Measurements from ENCODE around the gene MND1.

The MND1 gene

GRCh38 chr4:153344131-153345011, at the start of gene MND1:
TSS of gene MND1 (plus strand) at chr4:153344688. CDS start at chr4:153344738, 50 bp downstream.
- no peaks in the 10 kb centered on the region for H3K9me3 Mint-ChIP-seq
- peaks cover 28% of the 10 kb centered on the region for H3K4me1 Mint-ChIP-seq
- DNase-seq (peak; percentile 95), ATAC-seq (peak; percentile 94)
- peak within 1 kb of the TSS; percentile 85 for H3K27ac Mint-ChIP-seq
- H3K36me3 Mint-ChIP-seq (ENCODE audit: low read depth): peaks cover 5% of the 10 kb centered on the region
- peaks cover 12% of the 10 kb centered on the region for H3K27me3 Mint-ChIP-seq
- H3K4me3 Mint-ChIP-seq: peak within 1 kb of the TSS; percentile 92

DNA sequence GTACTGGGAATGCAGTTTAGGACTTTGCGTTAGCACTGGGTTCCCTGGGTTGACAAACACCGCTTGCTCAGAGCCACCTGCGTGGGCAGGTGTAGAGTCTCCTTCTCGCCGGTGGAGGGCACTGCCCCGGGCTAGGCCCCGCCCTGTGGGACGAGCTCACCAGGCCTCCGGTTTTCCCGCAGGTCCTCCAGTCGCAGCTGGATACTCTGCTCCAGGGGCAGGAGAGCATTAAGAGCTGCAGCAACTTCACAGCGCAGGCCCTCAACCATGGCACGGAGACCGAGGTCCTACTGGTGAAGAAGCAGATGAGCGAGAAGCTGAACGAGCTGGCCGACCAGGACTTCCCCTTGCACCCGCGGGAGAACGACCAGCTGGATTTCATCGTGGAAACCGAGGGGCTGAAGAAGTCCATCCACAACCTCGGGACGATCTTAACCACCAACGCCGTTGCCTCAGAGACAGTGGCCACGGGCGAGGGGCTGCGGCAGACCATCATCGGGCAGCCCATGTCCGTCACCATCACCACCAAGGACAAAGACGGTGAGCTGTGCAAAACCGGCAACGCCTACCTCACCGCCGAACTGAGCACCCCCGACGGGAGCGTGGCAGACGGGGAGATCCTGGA, 49.2 kb upstream of the MND1 start:
- no peak for DNase-seq
- H3K9me3 Mint-ChIP-seq: peaks cover 13% of the 10 kb centered on the region
- no peaks in the 10 kb centered on the region for H3K36me3 Mint-ChIP-seq (ENCODE audit: low read depth)
- H3K27ac Mint-ChIP-seq: no peak overlapping the region
- no peaks in the 10 kb centered on the region for H3K4me1 Mint-ChIP-seq
- H3K4me3 Mint-ChIP-seq: no peak overlapping the region
- no peaks in the 10 kb centered on the region for H3K27me3 Mint-ChIP-seq
- ATAC-seq: no peak

DNA sequence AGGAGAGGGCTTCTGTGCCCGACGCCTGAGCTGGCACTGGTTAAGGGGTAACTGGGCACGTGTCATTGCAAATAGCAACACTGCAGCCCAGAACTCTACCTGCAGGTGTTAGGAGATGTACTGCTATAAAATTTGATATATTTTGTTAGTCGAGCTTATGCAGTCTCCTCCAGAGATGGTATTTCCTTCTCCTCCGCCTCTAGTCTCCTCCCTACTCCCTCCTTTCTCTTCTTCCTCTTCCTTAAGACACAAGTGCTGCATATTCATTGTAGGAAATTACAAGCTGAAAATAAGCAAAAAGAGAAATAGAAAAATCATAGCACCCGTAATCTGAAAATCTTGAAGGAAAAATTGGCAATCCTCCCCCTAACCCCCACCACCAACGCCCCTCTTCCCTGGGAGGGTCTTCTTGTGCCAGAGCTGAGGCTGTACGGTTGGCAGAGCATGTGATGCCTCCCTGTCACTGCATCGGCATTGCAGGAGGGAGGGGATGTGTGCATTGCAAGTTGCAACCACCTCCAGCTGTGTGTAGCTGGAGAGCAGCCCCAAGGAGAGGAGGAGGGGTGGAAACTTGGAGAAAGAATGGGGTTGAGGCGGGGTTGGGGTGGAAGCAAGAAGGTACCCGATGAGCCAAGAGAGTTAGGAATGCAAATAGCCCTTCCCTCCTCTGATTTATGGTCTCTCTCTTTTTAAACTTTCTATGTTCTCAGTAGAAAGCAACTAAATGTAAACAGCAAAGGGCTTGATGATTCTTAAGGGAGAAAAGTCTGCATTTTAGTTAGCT, 48.3 kb upstream of the MND1 start:
- H3K27ac Mint-ChIP-seq: no peak overlapping the region
- no peaks in the 10 kb centered on the region for H3K4me1 Mint-ChIP-seq
- H3K9me3 Mint-ChIP-seq: peaks cover 14% of the 10 kb centered on the region
- peaks cover under 1% of the 10 kb centered on the region for H3K36me3 Mint-ChIP-seq (ENCODE audit: low read depth)
- H3K4me3 Mint-ChIP-seq: no peak overlapping the region
- no peak for ATAC-seq
- no peaks in the 10 kb centered on the region for H3K27me3 Mint-ChIP-seq
- DNase-seq: no peak

GRCh38 chr4:153297116-153297515, 47.4 kb upstream of the MND1 start:
- no peaks in the 10 kb centered on the region for H3K27me3 Mint-ChIP-seq
- no peaks in the 10 kb centered on the region for H3K4me1 Mint-ChIP-seq
- peaks cover 3% of the 10 kb centered on the region for H3K36me3 Mint-ChIP-seq (ENCODE audit: low read depth)
- peaks cover 14% of the 10 kb centered on the region for H3K9me3 Mint-ChIP-seq
- no peak overlapping the region for H3K4me3 Mint-ChIP-seq
- H3K27ac Mint-ChIP-seq: no peak overlapping the region
- DNase-seq (no peak), ATAC-seq (no peak)

- Mint-ChIP-seq H3K36me3 (ENCODE audit: low read depth) (no peaks in the 10 kb centered on the region), H3K27ac (no peak overlapping the region), H3K27me3 (no peaks in the 10 kb centered on the region), H3K4me1 (no peaks in the 10 kb centered on the region), H3K4me3 (no peak overlapping the region), H3K9me3 (no peaks in the 10 kb centered on the region)
- ATAC-seq (no peak), DNase-seq (no peak)
These were observed 33.7 kb upstream of the MND1 start for GRCh38 chr4:153310793-153311192.

- Mint-ChIP-seq H3K36me3 (ENCODE audit: low read depth) (no peaks in the 10 kb centered on the region), H3K27ac (no peak overlapping the region), H3K9me3 (no peaks in the 10 kb centered on the region), H3K4me3 (no peak overlapping the region), H3K27me3 (no peaks in the 10 kb centered on the region), H3K4me1 (no peaks in the 10 kb centered on the region)
- ATAC-seq: no peak
- no peak for DNase-seq
These were observed 29.6 kb upstream of the MND1 start for GRCh38 chr4:153314915-153315314.

DNA sequence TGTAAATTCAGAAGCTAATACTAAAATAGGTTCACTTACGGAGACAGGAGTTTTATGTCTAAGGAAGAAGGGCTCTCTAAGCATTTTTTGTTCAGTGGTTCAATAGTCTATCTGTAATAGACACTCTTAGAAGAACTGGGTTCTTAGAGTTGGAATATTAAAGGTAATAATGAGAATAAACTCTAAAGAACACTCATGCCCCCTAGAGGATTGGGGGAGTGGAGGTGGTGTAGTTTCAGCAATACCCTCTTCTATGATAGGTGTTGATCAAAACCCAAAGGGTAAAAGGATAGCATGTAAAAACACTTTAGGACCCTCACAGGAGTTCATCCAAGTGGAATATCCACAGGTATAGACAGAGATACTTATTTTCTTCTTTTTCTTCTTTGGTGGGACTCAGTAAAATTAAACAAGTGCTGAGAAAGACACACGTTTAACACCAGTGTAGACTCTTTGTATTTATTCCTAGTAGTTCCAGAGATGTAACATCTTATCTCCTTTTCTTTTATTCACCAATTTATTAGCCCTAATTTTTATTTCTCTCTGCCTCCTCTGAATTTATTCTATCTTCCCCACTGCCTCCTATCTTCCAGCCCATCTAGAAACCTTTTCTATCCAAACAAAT, 25.7 kb upstream of the MND1 start:
- DNase-seq (no peak), ATAC-seq (peak; percentile 65)
- no peaks in the 10 kb centered on the region for H3K36me3 Mint-ChIP-seq (ENCODE audit: low read depth)
- H3K4me1 Mint-ChIP-seq: no peaks in the 10 kb centered on the region
- H3K27me3 Mint-ChIP-seq: peaks cover 2% of the 10 kb centered on the region
- H3K4me3 Mint-ChIP-seq: no peak overlapping the region
- H3K9me3 Mint-ChIP-seq: no peaks in the 10 kb centered on the region
- H3K27ac Mint-ChIP-seq: no peak overlapping the region

DNA sequence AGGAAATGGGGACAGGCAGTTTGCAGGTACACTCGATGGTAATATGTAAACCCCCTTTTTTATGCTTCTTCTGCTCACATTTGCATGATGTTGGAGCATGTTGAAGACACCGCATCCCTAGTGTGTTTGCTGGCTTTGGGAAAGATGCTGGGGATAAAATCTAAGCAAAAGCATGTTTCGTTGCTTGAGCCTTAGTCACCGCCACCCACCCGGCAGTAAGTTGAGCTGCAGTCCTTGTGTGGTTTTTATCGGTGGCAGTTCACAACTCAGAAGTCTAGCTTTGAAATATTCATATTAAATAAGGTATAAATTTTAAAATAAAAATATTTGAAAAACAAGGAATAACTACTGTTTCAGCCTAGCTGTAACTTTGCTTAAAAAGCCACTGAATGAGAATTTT, 21.7 kb upstream of the MND1 start:
- ATAC-seq (no peak), DNase-seq (no peak)
- no peaks in the 10 kb centered on the region for H3K9me3 Mint-ChIP-seq
- no peaks in the 10 kb centered on the region for H3K4me1 Mint-ChIP-seq
- H3K4me3 Mint-ChIP-seq: no peak overlapping the region
- peaks cover 2% of the 10 kb centered on the region for H3K27me3 Mint-ChIP-seq
- H3K36me3 Mint-ChIP-seq (ENCODE audit: low read depth): no peaks in the 10 kb centered on the region
- H3K27ac Mint-ChIP-seq: no peak overlapping the region

DNA sequence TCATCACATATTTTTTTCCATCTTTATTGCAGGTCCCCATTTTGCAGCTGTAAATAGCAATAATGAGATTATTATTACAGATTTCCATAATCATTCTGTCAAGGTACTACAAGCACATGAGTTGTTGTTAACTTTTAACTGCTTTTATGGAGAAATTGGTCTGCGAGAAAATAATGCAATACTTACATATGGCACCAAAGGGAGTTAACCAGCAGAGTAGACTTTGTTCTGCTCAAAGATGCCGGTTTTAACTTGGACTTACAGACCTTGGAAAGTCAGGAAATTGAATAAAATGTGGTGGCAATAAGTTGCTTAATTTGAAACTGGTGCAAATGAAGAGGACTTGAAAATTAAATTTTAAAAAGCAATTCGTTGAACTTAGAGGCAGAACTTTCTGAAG, 20.4 kb upstream of the MND1 start:
- no peak for DNase-seq
- Mint-ChIP-seq H3K36me3 (ENCODE audit: low read depth) (no peaks in the 10 kb centered on the region), H3K4me1 (no peaks in the 10 kb centered on the region), H3K9me3 (no peaks in the 10 kb centered on the region), H3K27ac (no peak overlapping the region), H3K27me3 (peaks cover 2% of the 10 kb centered on the region), H3K4me3 (no peak overlapping the region)
- no peak for ATAC-seq

GRCh38 chr4:153325558-153325957, 18.9 kb upstream of the MND1 start:
- Mint-ChIP-seq H3K36me3 (ENCODE audit: low read depth) (no peaks in the 10 kb centered on the region), H3K4me3 (no peak overlapping the region), H3K27me3 (peaks cover 2% of the 10 kb centered on the region)

DNA sequence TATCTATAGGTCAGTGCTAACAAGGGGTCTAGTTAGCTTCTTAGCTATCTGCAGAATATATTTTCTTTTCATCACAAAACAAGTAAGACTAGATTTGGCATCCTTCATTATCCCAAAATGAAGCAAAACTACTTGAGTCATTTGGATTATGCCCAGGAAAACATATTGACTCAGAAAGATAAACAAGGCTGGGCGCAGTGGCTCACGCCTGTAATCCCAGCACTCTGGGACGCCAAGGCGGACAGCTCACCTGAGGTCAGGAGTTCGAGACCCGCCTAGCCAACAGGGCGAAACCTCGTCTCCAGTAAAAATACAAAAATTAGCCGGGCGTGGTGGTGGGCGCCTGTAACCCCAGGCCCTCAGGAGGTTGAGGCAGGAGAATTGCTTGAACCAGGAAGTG, 18.0 kb upstream of the MND1 start:
- Mint-ChIP-seq H3K27me3 (no peaks in the 10 kb centered on the region), H3K27ac (no peak overlapping the region), H3K9me3 (no peaks in the 10 kb centered on the region), H3K36me3 (ENCODE audit: low read depth) (no peaks in the 10 kb centered on the region), H3K4me3 (no peak overlapping the region), H3K4me1 (no peaks in the 10 kb centered on the region)
- DNase-seq: no peak
- ATAC-seq: no peak

More at GRCh38 chr4:153325558-153325957, 18.9 kb upstream of the MND1 start:
- H3K4me1 Mint-ChIP-seq: no peaks in the 10 kb centered on the region
- ATAC-seq (no peak), DNase-seq (no peak)
- H3K9me3 Mint-ChIP-seq: no peaks in the 10 kb centered on the region
- no peak overlapping the region for H3K27ac Mint-ChIP-seq

DNA sequence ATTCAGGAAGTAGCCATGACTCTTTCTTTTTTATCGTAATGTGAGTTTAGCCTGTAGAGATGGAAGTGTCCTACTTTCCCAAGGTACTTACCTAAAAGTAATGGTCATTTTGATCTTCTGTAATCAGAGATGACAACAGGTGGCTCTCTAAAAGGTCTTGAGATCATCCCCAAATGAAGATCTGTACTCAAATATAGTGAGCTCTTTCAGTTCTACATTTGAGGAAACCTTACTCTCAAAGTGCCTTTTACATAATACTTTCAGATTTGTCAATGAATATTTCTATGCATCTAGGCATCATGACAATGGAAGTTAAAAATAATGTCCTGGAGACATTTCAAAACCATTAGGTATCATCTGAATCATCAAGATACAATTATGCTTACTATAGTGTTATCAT, 17.2 kb upstream of the MND1 start:
- ATAC-seq (no peak), DNase-seq (no peak)
- Mint-ChIP-seq H3K27ac (no peak overlapping the region), H3K4me3 (no peak overlapping the region), H3K27me3 (no peaks in the 10 kb centered on the region), H3K36me3 (ENCODE audit: low read depth) (no peaks in the 10 kb centered on the region), H3K4me1 (no peaks in the 10 kb centered on the region), H3K9me3 (no peaks in the 10 kb centered on the region)

DNA sequence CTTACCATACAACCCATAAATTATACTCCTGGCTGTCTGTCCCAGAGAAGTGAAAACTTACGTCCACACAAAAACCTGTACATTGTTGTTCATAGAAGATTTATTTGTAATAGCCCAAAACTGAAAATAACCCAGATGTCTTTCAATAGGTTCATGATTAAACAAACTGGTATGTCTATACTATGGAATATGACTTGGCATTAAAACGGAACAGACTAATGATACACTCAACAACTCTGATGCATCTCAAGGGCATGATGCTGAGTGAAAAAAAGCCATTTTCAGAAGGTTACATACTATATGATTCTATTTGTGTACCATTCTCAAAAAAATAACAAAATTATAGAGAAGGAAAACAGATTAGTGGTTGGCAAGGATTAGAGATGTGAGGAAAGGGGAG, 11.6 kb upstream of the MND1 start:
- Mint-ChIP-seq H3K9me3 (no peaks in the 10 kb centered on the region), H3K36me3 (ENCODE audit: low read depth) (no peaks in the 10 kb centered on the region), H3K4me3 (no peak overlapping the region), H3K27ac (no peak overlapping the region), H3K27me3 (no peaks in the 10 kb centered on the region), H3K4me1 (no peaks in the 10 kb centered on the region)
- no peak for DNase-seq
- ATAC-seq: no peak

DNA sequence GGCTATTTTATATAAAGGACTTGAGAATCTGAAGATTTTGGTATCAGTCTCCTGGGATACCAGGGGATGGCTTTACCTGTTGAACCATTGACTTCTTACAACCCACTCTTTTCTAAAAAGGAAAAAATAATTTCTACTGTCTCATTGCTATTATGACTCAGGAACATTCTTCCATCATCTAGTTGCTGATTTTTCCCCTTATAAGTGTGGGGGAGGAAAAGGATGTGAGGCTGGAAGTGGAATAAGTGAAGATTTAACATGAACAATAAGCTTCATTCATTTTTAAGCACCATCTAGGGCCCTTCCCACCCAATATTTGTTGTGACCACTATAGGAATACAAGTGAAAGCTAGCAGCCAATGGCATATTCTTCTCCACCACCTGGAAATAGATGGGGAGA, 10.6 kb upstream of the MND1 start:
- no peak for ATAC-seq
- H3K27me3 Mint-ChIP-seq: no peaks in the 10 kb centered on the region
- no peaks in the 10 kb centered on the region for H3K36me3 Mint-ChIP-seq (ENCODE audit: low read depth)
- no peaks in the 10 kb centered on the region for H3K4me1 Mint-ChIP-seq
- H3K4me3 Mint-ChIP-seq: no peak overlapping the region
- no peak for DNase-seq
- no peak overlapping the region for H3K27ac Mint-ChIP-seq
- H3K9me3 Mint-ChIP-seq: no peaks in the 10 kb centered on the region
